ENCODE data around the gene STK11IP.

DNA sequence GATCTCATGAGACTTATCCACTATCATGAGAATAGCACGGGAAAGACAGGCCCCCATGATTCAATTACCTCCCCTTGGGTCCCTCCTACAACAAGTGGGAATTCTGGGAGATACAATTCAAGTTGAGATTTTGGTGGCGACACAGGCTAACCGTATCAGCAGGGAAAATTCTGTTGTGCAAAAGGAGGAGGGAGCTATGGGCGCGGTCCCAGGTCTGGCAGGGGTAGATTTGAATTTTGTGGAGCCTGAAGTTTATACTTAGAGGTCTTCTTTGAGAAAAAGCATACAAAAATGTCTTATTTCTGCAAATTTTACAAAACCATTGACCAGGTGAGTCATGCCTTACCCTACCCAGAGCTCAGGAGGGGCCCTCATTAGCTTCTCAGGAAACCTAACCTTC, 66.4 kb downstream of the STK11IP start:
- TF ChIP-seq POLR2A (IDR thresholded peaks at IDR 0.05; ENCODE audit: low read depth, low read length) (no peak), CTCF (conservative IDR thresholded peaks at IDR 0.05; ENCODE audit: low read depth, low read length) (no peak), MAFK (IDR thresholded peaks at IDR 0.05; ENCODE audit: low read depth, low read length) (no peak), RFX5 (IDR thresholded peaks at IDR 0.05; ENCODE audit: low read depth, low read length) (no peak)

Data from IMR-90 (cell line).